K562 (cell line): ENCODE data around the gene WFIKKN1. TPM values are rescaled to one million over a fixed set of nuclear protein-coding genes. Genes with fewer than 3 reads are reported as not detected.

Experiments
- ATAC-seq: fragments of 200-7000 bp; cut with Tn5 transposase; 3 replicates; pipeline ENCODE4 v1.9.1; 2020; ENCODE audit warnings: moderate library complexity
- BruUV-seq: library from RNA; stranded (reverse); fragments of 400-500 nt; replicated peaks from 2 replicates; lab custom pipeline; 2021; lab: Mats Ljungman, UMichigan
- CTCF ChIA-PET: fragments of 300-600 bp; formaldehyde crosslinking; extraction: SDS; loops from one replicate; lab custom pipeline; 2021; ENCODE audit warnings: low intra/inter-chr PET ratio; lab: Yijun Ruan, JAX
- POLR2A ChIA-PET: fragments of 300-600, 350-650 bp; sonication (Branson Sonifier 250); formaldehyde crosslinking; extraction: SDS; loops from one replicate; lab custom pipeline; 2021; ENCODE audit warnings: antibody characterized with exemption, inconsistent platforms; lab: Yijun Ruan, JAX
- DNase-seq, 4 experiments: peaks; one replicate each; pipeline versions ENCODE4 v3.0.0 to v3.0.0-alpha.2; 2011 to 2018; ENCODE audit warnings: low spot score in 3 of 4, mixed read lengths in 3 of 4; ENCODE audit errors: extremely low read depth in 1 of 4
- FAIRE-seq: peaks from 2 replicates; lab custom pipeline; 2011; peaks lifted over from hg19 to GRCh38; lab: Jason Lieb, UNC
- H2AFZ ChIP-seq: 2 replicates; pipeline ENCODE4 v1.6.0; 2011; ENCODE audit warnings: low read depth, low read length, control low read depth, inconsistent platforms
- H3K27ac ChIP-seq: fragments of 200-600 bp; 3 replicates; pipeline ENCODE4 v1.8.0; 2011; ENCODE audit warnings: low read depth, mild to moderate bottlenecking, control low read depth, inconsistent platforms, low read length, moderate library complexity, mixed read lengths; ENCODE audit errors: extremely low read depth
- H3K27me3 ChIP-seq, 2 experiments: fragments of 300-600 bp in 1 of 2; 2 replicates in 1 of 2; 3 replicates in 1 of 2; pipeline versions ENCODE4 v1.6.0 to v1.8.0; 2011; ENCODE audit warnings: inconsistent platforms in 2 of 2, low read length in 2 of 2, mild to moderate bottlenecking in 1 of 2, mixed read lengths in 1 of 2, moderate library complexity in 1 of 2; ENCODE audit not compliant: control insufficient read depth in 2 of 2, insufficient read depth in 2 of 2
- H3K36me3 ChIP-seq: fragments of 300-600 bp; 3 replicates; pipeline ENCODE4 v1.8.0; 2011; ENCODE audit warnings: mild to moderate bottlenecking, low read length, inconsistent platforms; ENCODE audit not compliant: control insufficient read depth, insufficient read depth
- H3K4me1 ChIP-seq, 2 experiments: fragments of 200-600 bp in 1 of 2; replicated peaks in 1 of 2; 2 replicates in 1 of 2; 3 replicates in 1 of 2; pipeline versions ENCODE4 v1.5.1 to v1.8.0; 2011; ENCODE audit warnings: inconsistent platforms in 2 of 2, low read length in 2 of 2, mild to moderate bottlenecking in 1 of 2, mixed read lengths in 1 of 2, moderate library complexity in 1 of 2; ENCODE audit not compliant: control insufficient read depth in 2 of 2, insufficient read depth in 2 of 2
- H3K4me2 ChIP-seq: 2 replicates; pipeline ENCODE4 v1.6.1; 2011; ENCODE audit warnings: low read length, control low read depth, inconsistent platforms, mixed read lengths; ENCODE audit not compliant: insufficient read depth
- H3K4me3 ChIP-seq: fragments of 200-600 bp; sonication (generic), shearing (Covaris generic); 2 replicates; pipeline ENCODE4 v1.5.1; 2016; ENCODE audit warnings: control low read depth, inconsistent platforms
- H3K79me2 ChIP-seq: fragments of 200-600 bp; 3 replicates; pipeline ENCODE4 v1.8.0; 2011; ENCODE audit warnings: low read length, inconsistent platforms; ENCODE audit not compliant: control insufficient read depth, insufficient read depth
- H3K9ac ChIP-seq, 2 experiments: 2 replicates each; pipeline versions ENCODE4 v1.6.0 to v1.6.1; 2011; ENCODE audit warnings: low read depth in 2 of 2, low read length in 2 of 2, control low read depth in 1 of 2, inconsistent platforms in 1 of 2, mild to moderate bottlenecking in 1 of 2, mixed read lengths in 1 of 2; ENCODE audit not compliant: insufficient read depth in 1 of 2
- H3K9me1 ChIP-seq: one replicate; pipeline ENCODE4 v1.6.0; 2011; ENCODE audit warnings: inconsistent platforms, mild to moderate bottlenecking, low read length, moderate library complexity; ENCODE audit not compliant: control insufficient read depth, insufficient read depth
- H3K9me3 ChIP-seq: replicated peaks from 2 replicates; pipeline ENCODE4 v1.5.1; 2011; ENCODE audit warnings: low read depth, low read length, inconsistent platforms; ENCODE audit not compliant: control insufficient read depth, insufficient read depth
- H4K20me1 ChIP-seq: replicated peaks from 2 replicates; pipeline ENCODE4 v1.6.1; 2011; ENCODE audit warnings: low read length, inconsistent platforms, mixed read lengths; ENCODE audit not compliant: control insufficient read depth, insufficient read depth
- HNRNPL ChIP-seq: fragments of 200-400 bp; formaldehyde crosslinking; IDR thresholded peaks from 2 replicates; pipeline ENCODE4 v1.6.1; 2017; ENCODE audit warnings: low read depth, mild to moderate bottlenecking, low read length
- POLR2G ChIP-seq: fragments of 200-400 bp; formaldehyde crosslinking; IDR thresholded peaks from 2 replicates; pipeline ENCODE4 v1.6.1; 2017; ENCODE audit warnings: low read depth, mild to moderate bottlenecking, antibody characterized with exemption, low read length, moderate library complexity
- ZNF239 ChIP-seq: fragments of 250-450 bp; sonication (Bioruptor Pico); IDR thresholded peaks from 2 replicates; pipeline ENCODE4 v1.4.0; 2020; ENCODE audit warnings: mild to moderate bottlenecking
- WGBS: fragments of 100-300 bp; shearing (Covaris generic); methylation state at CpG from one replicate; pipeline ENCODE4 v1.1.6; 2016; ENCODE audit warnings: low coverage, mixed read lengths; ENCODE audit not compliant: insufficient coverage; ENCODE audit errors: missing lambda C conversion rate; 5-methylcytosine and 5-hydroxymethylcytosine counted together
- in situ Hi-C: fragments of 300-500 bp; cut with MboI; formaldehyde crosslinking; loops from 4 replicates; pipeline ENCODE4 v1.15.0; 2018; ENCODE audit warnings: inconsistent platforms, mixed read lengths
- intact Hi-C: fragments of 100-400 bp; cut with micrococcal nuclease; formaldehyde crosslinking; loops from 2 replicates; pipeline ENCODE4 v1.14.2; 2022
- polyA plus RNA-seq, 8 experiments: library from polyadenylated mRNA; depleted of rRNA in 4 of 8; stranded (reverse) in 5 of 8; unstranded in 3 of 8; fragments of >200 nt; fragmentation: Nextera tagmentation in 2 of 8; fragmentation: Illumina TruSeq in 1 of 8; extraction: Ambion mirVana in 2 of 8; extraction: Trizol in 1 of 8; gene quantifications; 2 replicates each; pipeline versions ENCODE4 v1.2.1 to v1.2.3, GENCODE V29; 2011 to 2014; ENCODE audit warnings: inconsistent platforms in 1 of 8, missing spikeins in 1 of 8
- total RNA-seq, 7 experiments: library from RNA; depleted of rRNA in 6 of 7; stranded (reverse); fragments of >200 nt in 6 of 7; fragmentation: Illumina TruSeq in 2 of 7; extraction: Trizol in 2 of 7; gene quantifications; 2 replicates each; pipeline versions ENCODE4 v1.2.1 to v1.2.3, GENCODE V29; 2011 to 2021; ENCODE audit warnings: low replicate concordance in 1 of 7
- TF ChIP-seq, protein P1 (sequence below), 2 experiments: IDR thresholded peaks; 2 replicates each; pipeline ENCODE4 v1.6.1; 2012; ENCODE audit warnings: improper control_type of control experiment in 2 of 2, low read depth in 2 of 2, low read length in 2 of 2, borderline replicate concordance in 1 of 2

Gene WFIKKN1
- total and polyA plus RNA-seq, 9 of the 15 experiments (the other 6 are each of a cell fraction or from before 2014, with no cell fraction given), result 0.14 to 1.1 (median 0.50) TPM; not detected in 4

DNA sequence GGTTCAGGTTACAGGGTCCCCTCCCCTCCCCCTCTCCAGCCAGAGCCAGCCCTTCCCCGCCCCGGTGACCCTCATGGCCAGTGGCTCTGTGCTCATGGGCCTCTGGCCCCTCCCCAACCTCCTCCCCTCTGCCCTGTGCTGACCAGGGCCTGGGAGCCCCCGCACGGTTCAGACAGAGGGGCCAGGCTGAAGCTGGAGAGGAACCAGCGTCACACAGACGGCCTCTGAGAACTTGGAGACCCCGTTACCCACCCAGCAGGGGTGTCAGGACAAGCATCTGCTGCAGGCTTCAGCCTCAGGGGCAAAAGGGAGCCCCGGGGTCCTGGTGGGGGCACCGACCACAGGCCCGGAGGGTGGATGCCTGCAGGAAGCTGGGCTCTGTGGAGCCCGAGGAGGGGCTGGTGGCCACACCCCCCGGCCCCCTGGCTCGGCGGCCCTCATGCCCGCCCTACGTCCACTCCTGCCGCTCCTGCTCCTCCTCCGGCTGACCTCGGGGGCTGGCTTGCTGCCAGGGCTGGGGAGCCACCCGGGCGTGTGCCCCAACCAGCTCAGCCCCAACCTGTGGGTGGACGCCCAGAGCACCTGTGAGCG, at the start of gene WFIKKN1 (continued):
- TF ChIP-seq, protein P1, sequence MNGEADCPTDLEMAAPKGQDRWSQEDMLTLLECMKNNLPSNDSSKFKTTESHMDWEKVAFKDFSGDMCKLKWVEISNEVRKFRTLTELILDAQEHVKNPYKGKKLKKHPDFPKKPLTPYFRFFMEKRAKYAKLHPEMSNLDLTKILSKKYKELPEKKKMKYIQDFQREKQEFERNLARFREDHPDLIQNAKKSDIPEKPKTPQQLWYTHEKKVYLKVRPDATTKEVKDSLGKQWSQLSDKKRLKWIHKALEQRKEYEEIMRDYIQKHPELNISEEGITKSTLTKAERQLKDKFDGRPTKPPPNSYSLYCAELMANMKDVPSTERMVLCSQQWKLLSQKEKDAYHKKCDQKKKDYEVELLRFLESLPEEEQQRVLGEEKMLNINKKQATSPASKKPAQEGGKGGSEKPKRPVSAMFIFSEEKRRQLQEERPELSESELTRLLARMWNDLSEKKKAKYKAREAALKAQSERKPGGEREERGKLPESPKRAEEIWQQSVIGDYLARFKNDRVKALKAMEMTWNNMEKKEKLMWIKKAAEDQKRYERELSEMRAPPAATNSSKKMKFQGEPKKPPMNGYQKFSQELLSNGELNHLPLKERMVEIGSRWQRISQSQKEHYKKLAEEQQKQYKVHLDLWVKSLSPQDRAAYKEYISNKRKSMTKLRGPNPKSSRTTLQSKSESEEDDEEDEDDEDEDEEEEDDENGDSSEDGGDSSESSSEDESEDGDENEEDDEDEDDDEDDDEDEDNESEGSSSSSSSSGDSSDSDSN (IDR thresholded peaks at IDR 0.05; ENCODE audit: borderline replicate concordance in 1 of 2, low read depth in 2 of 2, low read length in 2 of 2), result no peak

DNA sequence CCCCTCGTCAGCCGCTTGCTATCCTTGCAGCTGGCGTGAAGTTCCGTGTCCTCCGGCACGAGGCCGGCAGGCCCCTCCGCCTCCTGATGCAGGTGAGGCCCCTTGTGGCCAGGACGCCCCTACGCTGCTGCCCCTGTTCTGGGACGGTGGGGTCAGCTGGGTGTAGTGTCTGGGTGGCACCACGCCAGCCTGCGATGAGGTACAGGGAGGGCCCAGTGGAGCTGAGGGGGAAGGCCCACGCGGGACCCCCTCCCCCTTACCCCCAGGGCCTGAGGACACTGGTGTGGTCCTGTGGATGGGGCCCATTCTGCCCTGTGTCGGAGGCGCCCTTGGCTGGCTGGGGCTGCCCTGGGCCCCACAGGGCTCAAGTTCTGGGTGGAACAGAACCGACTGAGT, 48.6 kb upstream of the WFIKKN1 start:
- BruUV-seq, result no TSS peak
- no peak for FAIRE-seq
- no peaks in the 10 kb centered on the region for H3K27me3 ChIP-seq
- no peak for DNase-seq
- ChIA-PET CTCF (no interaction called here), POLR2A (interaction anchor here (0.6 to 0.8 kb wide), 2 partner anchors 15 to 56 kb away, joined by 3 to 4 read pairs; partner anchors contain the start of gene NHLRC4)
- H2AFZ ChIP-seq, result no peak overlapping the region
- intact Hi-C loops, result no loop called here
- H3K9me3 ChIP-seq, result no peaks in the 10 kb centered on the region
- H3K79me2 ChIP-seq, result 0 out of 3 replicates have a peak, but pooled peaks cover 4% of the 10 kb centered on the region
- H3K4me3 ChIP-seq, result no peak overlapping the region
- peaks cover 0 to 81% of the 10 kb centered on the region in 2 experiments for H3K4me1 ChIP-seq
- H3K4me2 ChIP-seq, result no peak overlapping the region
- in situ Hi-C loops, result no loop called here
- peaks cover 10% of the 10 kb centered on the region; the same call in 1 of the 2 replicates for H4K20me1 ChIP-seq
- H3K9ac ChIP-seq, result no peak overlapping the region
- peaks cover 7% of the 10 kb centered on the region for H3K9me1 ChIP-seq
- WGBS, result 84% methylated on average over 10 of the region's 18 CpGs
- TF ChIP-seq ZNF239 (CRISPR knock-in tag), result no peak
- 0 out of 2 replicates have a peak, but pooled peaks have one; percentile 3 for TF ChIP-seq HNRNPL
- TF ChIP-seq POLR2G, result peak; percentile 46
- H3K36me3 ChIP-seq, result no peaks in the 10 kb centered on the region; the same call in 2 of the 3 replicates
- ATAC-seq, result no peak
- no peak overlapping the region for H3K27ac ChIP-seq
